HG03039 (cell line): ENCODE data around the gene FYCO1.
A peak's percentile ranks its signal among the peaks of the same experiment; 100 is the strongest.
"Not testable (repeated sequence)": the region's sequence is repeated elsewhere in the genome, so short reads cannot be mapped to it uniquely, and the experiment has no call there.

Experiments
- ATAC-seq: cut with Tn5 transposase; IDR thresholded peaks from one replicate; pipeline ENCODE4 v1.9.1; 2021; ENCODE audit warnings: mild to moderate bottlenecking, moderate library complexity; ENCODE audit not compliant: unreplicated experiment

FYCO1 gene

GRCh38 chr3:45995236-45996192, at the start of gene FYCO1:
FYCO1 (minus strand) TSS chr3:45995824; CDS start chr3:45984910, 10,914 bp downstream.
- ATAC-seq = peak; percentile 84

GRCh38 chr3:46038916-46039315, 43.3 kb upstream of the FYCO1 start:
- ATAC-seq = no peak

DNA sequence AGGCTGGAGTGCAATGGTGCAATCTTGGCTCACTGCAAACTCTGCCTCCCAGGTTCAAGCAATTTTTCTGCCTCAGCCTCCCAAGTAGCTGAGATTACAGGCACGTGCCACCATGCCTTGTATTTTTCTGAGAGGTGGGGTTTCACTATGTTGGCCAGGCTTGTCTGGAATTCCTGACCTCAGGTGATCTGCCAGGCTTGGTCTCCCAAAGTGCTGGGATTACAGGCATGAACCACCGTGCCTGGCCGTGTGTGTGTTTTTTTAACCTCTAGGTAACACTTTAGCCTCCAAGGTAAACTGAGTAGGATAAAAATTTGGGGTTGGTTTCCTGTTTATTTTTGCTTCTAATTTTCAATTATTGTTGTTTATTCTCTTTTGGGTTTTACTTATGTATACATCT, 42.4 kb upstream of the FYCO1 start:
- ATAC-seq = not testable (repeated sequence)

GRCh38 chr3:46036191-46036590, 40.6 kb upstream of the FYCO1 start:
- no peak for ATAC-seq

- ATAC-seq = no peak
Observed at GRCh38 chr3:46031747-46032146, 36.1 kb upstream of the FYCO1 start.

- no peak for ATAC-seq
Observed at GRCh38 chr3:46031269-46031668, 35.6 kb upstream of the FYCO1 start.

DNA sequence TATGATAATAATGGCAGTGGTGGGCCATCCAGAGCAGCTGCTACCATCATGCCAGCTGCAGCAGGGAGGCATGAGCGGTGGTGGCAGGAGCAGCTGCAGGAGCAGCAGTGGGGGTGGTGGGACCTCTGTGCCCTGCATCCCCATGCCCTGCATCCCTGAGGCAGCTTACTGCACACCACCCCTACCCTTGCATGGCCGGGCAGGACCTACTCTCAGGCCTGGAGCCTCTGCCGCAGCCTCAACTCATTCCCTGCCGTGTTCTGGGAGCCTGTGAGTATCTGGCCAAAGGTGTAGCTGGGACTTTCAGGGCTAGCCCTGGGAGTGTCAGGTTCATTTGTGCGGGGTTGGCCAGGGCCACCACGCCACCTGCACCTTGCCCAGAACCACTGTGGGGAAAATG, 35.0 kb upstream of the FYCO1 start:
- no peak for ATAC-seq

- no peak for ATAC-seq
Observed at GRCh38 chr3:46029953-46030543, 34.4 kb upstream of the FYCO1 start.

DNA sequence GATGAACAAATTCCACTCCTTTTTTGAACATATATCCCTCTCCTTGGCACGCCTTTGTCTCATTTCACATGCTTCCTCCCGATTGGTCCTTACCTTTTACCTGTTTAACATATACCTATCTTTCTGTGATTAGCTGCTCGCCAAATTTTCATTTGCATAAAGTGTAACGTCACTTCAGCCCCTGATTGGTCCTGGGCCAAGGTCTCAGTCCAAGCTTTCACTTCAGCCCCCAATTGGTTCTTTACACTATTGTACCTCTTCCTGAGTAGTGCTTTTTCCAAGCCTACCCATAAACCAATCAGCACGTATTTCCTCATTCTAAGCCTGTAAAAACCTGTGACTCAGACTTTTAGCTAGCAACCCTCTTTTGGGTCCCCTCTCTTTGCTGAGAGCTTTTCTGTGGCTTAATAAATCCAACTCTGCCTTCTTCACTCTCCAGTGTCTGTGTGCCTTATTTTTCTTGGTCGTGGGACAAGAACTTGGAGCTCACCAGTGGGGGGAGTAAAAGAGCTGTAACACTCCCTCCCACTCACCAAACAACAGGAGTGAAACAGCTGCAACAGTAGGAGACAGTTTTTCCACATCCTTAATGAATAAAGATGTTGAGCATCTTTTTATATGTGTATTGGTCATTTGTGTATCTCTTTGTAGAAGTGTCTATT, 32.2 kb upstream of the FYCO1 start:
- no peak for ATAC-seq

GRCh38 chr3:46027021-46027705, 31.5 kb upstream of the FYCO1 start, which contains the start of gene XCR1:
XCR1 (minus strand) TSS chr3:46027483; CDS start chr3:46021947, 5,536 bp downstream.
- no peak for ATAC-seq

DNA sequence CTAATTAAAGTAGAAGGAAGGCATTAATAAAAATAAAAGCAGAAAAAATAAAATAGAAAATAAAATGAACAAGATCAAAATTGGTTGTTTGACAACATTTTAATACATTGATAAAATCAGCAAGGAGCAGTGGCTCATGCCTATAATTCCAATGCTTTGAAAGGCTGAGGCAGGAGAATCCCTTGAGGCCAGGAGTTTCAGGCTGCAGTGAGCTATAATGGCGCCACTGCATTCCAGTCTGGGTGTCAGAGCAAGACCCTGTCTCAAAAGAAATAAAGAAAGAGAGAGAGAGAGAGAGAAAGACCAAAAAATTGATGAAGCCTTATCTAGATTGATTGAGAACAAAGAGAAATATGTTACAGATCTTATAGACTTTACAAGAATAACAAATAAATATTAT, 29.5 kb upstream of the FYCO1 start:
- no peak for ATAC-seq

DNA sequence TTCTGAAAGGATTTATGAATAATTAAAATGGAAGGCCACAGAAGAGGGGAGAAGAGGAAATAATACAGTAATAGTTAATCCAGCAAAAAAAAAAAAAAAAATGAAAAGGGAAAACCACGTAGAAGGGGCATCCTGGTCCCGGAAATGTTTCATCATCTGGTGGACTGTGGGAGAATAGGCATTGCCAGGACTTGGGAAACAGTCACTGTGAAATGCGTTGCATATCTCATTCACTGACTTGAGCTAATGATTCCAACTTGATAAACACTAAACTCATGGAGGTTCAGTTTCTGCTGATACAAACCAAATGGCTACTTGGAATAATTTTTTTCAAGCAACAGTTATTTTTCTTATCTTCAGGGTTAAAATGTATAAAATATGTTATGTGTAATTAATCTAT, 28.5 kb upstream of the FYCO1 start:
- ATAC-seq = no peak

DNA sequence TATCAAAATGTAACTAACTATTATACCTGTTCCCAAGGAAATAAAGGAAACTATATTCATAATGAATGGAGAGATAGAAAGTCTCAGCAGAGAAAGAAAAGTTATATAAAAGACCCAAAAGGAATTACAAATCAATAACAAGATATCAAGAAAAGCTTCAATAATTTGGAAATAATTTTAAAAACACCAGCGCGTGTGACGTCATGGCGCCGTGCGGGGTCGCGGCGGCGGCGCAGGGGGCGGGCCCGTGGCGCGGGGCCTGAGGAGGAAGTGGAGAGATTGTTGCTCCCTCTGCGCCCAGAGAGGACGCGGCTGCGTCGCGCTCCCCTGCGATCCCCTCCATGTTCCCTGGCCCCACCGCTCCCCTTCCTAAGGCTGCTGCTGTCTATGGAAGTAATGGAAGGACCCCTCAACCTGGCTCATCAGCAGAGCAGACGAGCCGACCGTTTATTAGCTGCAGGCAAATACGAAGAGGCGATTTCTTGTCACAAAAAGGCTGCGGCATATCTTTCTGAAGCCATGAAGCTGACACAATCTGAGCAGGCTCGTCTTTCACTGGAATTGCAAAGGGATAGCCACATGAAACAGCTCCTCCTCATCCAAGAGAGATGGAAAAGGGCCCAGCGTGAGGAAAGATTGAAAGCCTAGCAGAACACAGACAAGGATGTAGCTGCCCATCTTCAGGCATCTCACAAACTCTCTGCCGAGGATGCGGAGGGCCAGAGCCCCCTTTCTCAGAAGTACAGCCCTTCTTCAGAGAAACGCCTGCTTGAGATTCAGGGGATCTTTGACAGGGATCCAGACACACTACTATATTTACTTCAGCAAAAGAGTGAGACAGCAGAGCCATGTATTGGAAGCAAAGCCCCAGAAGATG, 27.5 kb upstream of the FYCO1 start:
- ATAC-seq = no peak

DNA sequence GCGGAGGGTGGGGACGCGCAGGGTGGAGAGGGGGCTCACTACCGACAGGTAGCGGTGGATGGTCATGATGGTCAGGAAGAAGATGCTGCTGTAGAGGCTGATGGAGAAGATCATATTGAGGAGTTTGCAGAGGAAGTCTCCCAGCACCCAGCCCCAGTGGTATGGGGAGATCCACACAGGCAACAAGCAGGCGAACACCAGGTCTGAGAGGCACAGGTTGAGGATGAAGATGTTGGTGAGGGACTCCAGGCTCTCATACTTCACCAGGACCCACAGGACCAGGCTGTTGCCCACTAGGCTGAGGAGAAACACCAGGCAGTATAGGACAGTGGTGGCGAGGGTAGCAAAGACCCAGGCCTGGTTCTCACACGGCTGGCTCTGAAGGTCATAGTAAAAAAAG, 25.9 kb upstream of the FYCO1 start:
- ATAC-seq = no peak

GRCh38 chr3:46020766-46021510, 25.3 kb upstream of the FYCO1 start:
- no peak for ATAC-seq

- no peak for ATAC-seq
Observed at GRCh38 chr3:46019707-46020106, 24.1 kb upstream of the FYCO1 start.

DNA sequence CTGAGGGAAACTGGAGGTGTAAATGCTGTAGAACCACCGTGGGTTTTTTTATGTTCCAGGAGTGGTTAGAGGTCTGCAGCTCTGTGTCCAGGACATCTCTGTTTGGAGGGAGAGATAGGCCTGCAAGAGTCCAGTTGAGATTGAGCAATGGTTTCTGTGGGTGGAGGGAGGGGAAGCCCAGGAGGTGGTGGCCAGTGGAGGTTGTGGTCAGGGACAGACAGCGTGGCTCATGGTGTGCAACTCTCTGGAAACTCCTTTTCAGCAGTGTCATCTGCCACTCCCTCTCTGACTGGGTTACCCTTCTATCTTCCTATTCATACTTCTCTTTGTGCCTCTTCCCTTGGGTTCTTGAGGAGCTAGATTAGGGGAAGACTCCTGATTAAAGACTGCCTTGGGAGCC, 22.1 kb upstream of the FYCO1 start:
- no peak for ATAC-seq

GRCh38 chr3:46013316-46014094, 17.9 kb upstream of the FYCO1 start:
- ATAC-seq = no peak

DNA sequence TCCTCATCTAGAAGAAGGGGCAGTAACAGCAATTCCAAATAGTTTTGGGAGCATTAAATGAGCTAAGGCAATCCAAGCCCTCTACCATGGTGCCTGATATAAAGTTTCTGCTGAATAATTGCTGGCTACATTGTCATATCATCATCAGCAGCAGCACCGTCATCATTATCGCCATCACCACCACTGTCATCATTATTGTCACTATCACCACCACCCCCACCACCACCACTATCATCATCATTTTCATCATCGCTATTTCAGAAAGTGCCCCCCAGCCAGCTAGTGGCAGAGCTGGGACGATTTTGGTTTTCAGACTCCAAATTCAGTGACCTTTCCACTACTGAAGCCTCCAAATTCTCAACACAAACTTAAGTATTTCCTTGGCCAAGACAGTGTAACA, 16.6 kb upstream of the FYCO1 start:
- ATAC-seq = no peak
